IMR-90 (cell line): ENCODE measurements around the gene RNF2. TPM values are rescaled to one million over a fixed set of nuclear protein-coding genes. Genes with fewer than 3 reads are reported as not detected.

Experiments used
- ATAC-seq: fragments of 200-7000 bp; cut with Tn5 transposase; 2 replicates; pipeline ENCODE4 v1.9.1; 2020; ENCODE audit warnings: low read depth, mild to moderate bottlenecking, moderate library complexity
- BruUV-seq: library from RNA; stranded (reverse); fragments of 400-500 nt; replicated peaks from 2 replicates; lab custom pipeline; 2021; lab: Mats Ljungman, UMichigan
- CTCF ChIA-PET: fragments of 300-600 bp; formaldehyde crosslinking; extraction: SDS; loops from one replicate; lab custom pipeline; 2021; ENCODE audit warnings: antibody characterized with exemption; lab: Yijun Ruan, JAX
- POLR2A ChIA-PET: fragments of 300-600 bp; sonication (Branson Sonifier 250); formaldehyde crosslinking; loops from one replicate; lab custom pipeline; 2022; ENCODE audit warnings: antibody characterized with exemption; ENCODE audit not compliant: unreplicated experiment; lab: Charles Lee
- DNase-seq: peaks from one replicate; pipeline ENCODE4 v3.0.0; 2013
- H2AFZ ChIP-seq: replicated peaks from 2 replicates; pipeline ENCODE3; 2013; ENCODE audit warnings: low read length, mild to moderate bottlenecking; ENCODE audit not compliant: poor library complexity
- H2AK5ac ChIP-seq: 2 replicates; pipeline ENCODE4 v1.6.1; 2013; ENCODE audit warnings: low read depth, low read length, inconsistent platforms
- H2AK9ac ChIP-seq: replicated peaks from 2 replicates; pipeline ENCODE3; 2013; ENCODE audit warnings: mild to moderate bottlenecking, low read depth, low read length, moderate library complexity; ENCODE audit not compliant: poor library complexity
- H2BK120ac ChIP-seq: 2 replicates; pipeline ENCODE4 v1.6.1; 2013; ENCODE audit warnings: low read depth, low read length, inconsistent platforms
- H2BK15ac ChIP-seq: 3 replicates; pipeline ENCODE4 v1.6.1; 2013; ENCODE audit warnings: low read depth, low read length, inconsistent platforms
- H2BK20ac ChIP-seq: 2 replicates; pipeline ENCODE4 v1.6.1; 2013; ENCODE audit warnings: low read depth, mild to moderate bottlenecking, inconsistent platforms, low read length, moderate library complexity
- H2BK5ac ChIP-seq: 2 replicates; pipeline ENCODE4 v1.6.1; 2013; ENCODE audit warnings: mild to moderate bottlenecking, low read depth, low read length, inconsistent platforms; ENCODE audit not compliant: poor library complexity, severe bottlenecking
- H3K14ac ChIP-seq: replicated peaks from 2 replicates; pipeline ENCODE4 v1.6.1; 2013; ENCODE audit warnings: low read depth, low read length, inconsistent platforms
- H3K18ac ChIP-seq: 2 replicates; pipeline ENCODE4 v1.6.1; 2013; ENCODE audit warnings: low read depth, low read length, control low read depth
- H3K23ac ChIP-seq: 2 replicates; pipeline ENCODE4 v1.6.1; 2013; ENCODE audit warnings: low read depth, low read length, inconsistent platforms
- H3K27ac ChIP-seq: 2 replicates; pipeline ENCODE4 v1.5.1; 2013; ENCODE audit warnings: mild to moderate bottlenecking, control low read depth, low read length; ENCODE audit not compliant: insufficient read depth
- H3K27me3 ChIP-seq: 2 replicates; pipeline ENCODE4 v1.6.1; 2013; ENCODE audit warnings: low read length; ENCODE audit not compliant: control insufficient read depth, insufficient read depth
- H3K36me3 ChIP-seq: 2 replicates; pipeline ENCODE4 v1.6.1; 2013; ENCODE audit warnings: low read length, mixed read lengths; ENCODE audit not compliant: control insufficient read depth, insufficient read depth
- H3K4ac ChIP-seq: 2 replicates; pipeline ENCODE4 v1.6.1; 2013; ENCODE audit warnings: low read depth, low read length, inconsistent platforms
- H3K4me1 ChIP-seq: 2 replicates; pipeline ENCODE4 v1.6.1; 2013; ENCODE audit warnings: low read length, mixed read lengths; ENCODE audit not compliant: control insufficient read depth, insufficient read depth
- H3K4me2 ChIP-seq: 2 replicates; pipeline ENCODE4 v1.6.1; 2013; ENCODE audit warnings: low read depth, mild to moderate bottlenecking, control low read depth, low read length, moderate library complexity
- H3K4me3 ChIP-seq: 2 replicates; pipeline ENCODE4 v1.5.1; 2013; ENCODE audit warnings: low read depth, mild to moderate bottlenecking, control low read depth, low read length, moderate library complexity; ENCODE audit not compliant: insufficient read depth
- H3K56ac ChIP-seq: 2 replicates; pipeline ENCODE4 v1.6.1; 2013; ENCODE audit warnings: low read length, inconsistent platforms; ENCODE audit not compliant: insufficient read depth; ENCODE audit errors: extremely low read depth
- H3K79me1 ChIP-seq, 2 experiments: 2 replicates each; pipeline ENCODE4 v1.6.1; 2013; ENCODE audit warnings: low read length in 2 of 2, inconsistent platforms in 1 of 2, low read depth in 1 of 2
- H3K9ac ChIP-seq: 2 replicates; pipeline ENCODE4 v1.6.1; 2013; ENCODE audit warnings: low read depth, low read length, control low read depth
- H3K9me1 ChIP-seq: 2 replicates; pipeline ENCODE4 v1.6.1; 2013; ENCODE audit warnings: low read length, inconsistent platforms; ENCODE audit not compliant: insufficient read depth
- H3K9me3 ChIP-seq: 2 replicates; pipeline ENCODE4 v1.6.1; 2013; ENCODE audit warnings: low read length; ENCODE audit not compliant: control insufficient read depth, insufficient read depth
- H4K20me1 ChIP-seq: 2 replicates; pipeline ENCODE4 v1.6.1; 2013; ENCODE audit warnings: low read length, inconsistent platforms; ENCODE audit not compliant: insufficient read depth
- H4K5ac ChIP-seq: 2 replicates; pipeline ENCODE4 v1.6.1; 2013; ENCODE audit warnings: mild to moderate bottlenecking, low read depth, low read length, control low read depth
- H4K8ac ChIP-seq, 2 experiments: 2 replicates each; pipeline ENCODE4 v1.6.1; 2013; ENCODE audit warnings: low read depth in 2 of 2, low read length in 2 of 2, control low read depth in 1 of 2, inconsistent platforms in 1 of 2
- H4K91ac ChIP-seq: 2 replicates; pipeline ENCODE4 v1.6.1; 2013; ENCODE audit warnings: low read depth, low read length, inconsistent platforms; ENCODE audit not compliant: insufficient read depth
- BHLHE40 ChIP-seq: fragments of 150-350 bp; IDR thresholded peaks from 2 replicates; pipeline ENCODE4 v1.6.1; 2016; ENCODE audit warnings: mild to moderate bottlenecking, low read depth, low read length
- CEBPB ChIP-seq: IDR thresholded peaks from 2 replicates; pipeline ENCODE4 v1.6.1; 2012; ENCODE audit warnings: low read depth, low read length, improper control_type of control experiment
- MAFK ChIP-seq: IDR thresholded peaks from 2 replicates; pipeline ENCODE4 v1.6.1; 2012; ENCODE audit warnings: low read depth, low read length, improper control_type of control experiment
- MAZ ChIP-seq: IDR thresholded peaks from 2 replicates; pipeline ENCODE4 v1.6.1; 2012; ENCODE audit warnings: low read depth, mild to moderate bottlenecking, low read length, improper control_type of control experiment, moderate library complexity, borderline replicate concordance
- MXI1 ChIP-seq: IDR thresholded peaks from 2 replicates; pipeline ENCODE4 v1.6.1; 2012; ENCODE audit warnings: low read depth, mild to moderate bottlenecking, low read length, moderate library complexity, borderline replicate concordance
- NFE2L2 ChIP-seq: fragments of 150-350 bp; IDR thresholded peaks from 2 replicates; pipeline ENCODE4 v1.6.1; 2016; ENCODE audit warnings: low read depth, mild to moderate bottlenecking, low read length
- POLR2A ChIP-seq: IDR thresholded peaks from 2 replicates; pipeline ENCODE4 v1.6.1; 2012; ENCODE audit warnings: mild to moderate bottlenecking, low read depth, low read length
- RFX5 ChIP-seq: IDR thresholded peaks from 2 replicates; pipeline ENCODE4 v1.8.0; 2012; ENCODE audit warnings: low read depth, mild to moderate bottlenecking, low read length, moderate library complexity
- SMC3 ChIP-seq: fragments of 150-350 bp; IDR thresholded peaks from 2 replicates; pipeline ENCODE4 v1.6.1; 2016; ENCODE audit warnings: low read depth, mild to moderate bottlenecking, antibody characterized with exemption, low read length, moderate library complexity
- WGBS, 2 experiments: methylation state at CpG; one replicate each; pipeline versions ENCODE4 v1.1.5 to v1.1.7; 2013; ENCODE audit warnings: missing lambda C conversion rate in 2 of 2; ENCODE audit not compliant: insufficient read length in 1 of 2; ENCODE audit errors: extremely low coverage in 2 of 2; 5-methylcytosine and 5-hydroxymethylcytosine counted together
- dilution Hi-C: fragments of 300-500 bp; cut with HindIII; formaldehyde crosslinking; loops from one replicate; pipeline ENCODE4 v1.14.3; 2018; ENCODE audit warnings: low sequenced_read_pairs; ENCODE audit not compliant: unreplicated experiment
- in situ Hi-C: fragments of 300-500 bp; cut with MboI; formaldehyde crosslinking; loops from 3 replicates; pipeline ENCODE4 v1.14.3; 2019; ENCODE audit warnings: low sequenced_read_pairs, inconsistent platforms, mixed read lengths
- intact Hi-C: fragments of 100-400 bp; cut with micrococcal nuclease; formaldehyde crosslinking; loops from 2 replicates; pipeline ENCODE4 v1.10.0; 2022
- polyA plus RNA-seq, 3 experiments: library from polyadenylated mRNA; depleted of rRNA; stranded (reverse); fragments of >200 nt; gene quantifications; 2 replicates each; pipeline ENCODE4 v1.2.3, GENCODE V29; 2012; ENCODE audit warnings: low replicate concordance in 1 of 3
- total RNA-seq: library from RNA; depleted of rRNA; stranded (reverse); fragments of >200 nt; gene quantifications from 2 replicates; pipeline ENCODE4 v1.2.3, GENCODE V29; 2012
- TF ChIP-seq, protein P1 (sequence below): conservative IDR thresholded peaks from 2 replicates; pipeline ENCODE4 v1.5.1; 2012; ENCODE audit warnings: mild to moderate bottlenecking, low read depth, low read length, improper control_type of control experiment
- TF ChIP-seq, protein P2 (sequence below): fragments of 150-350 bp; IDR thresholded peaks from 2 replicates; pipeline ENCODE4 v1.6.1; 2016; ENCODE audit warnings: low read depth, mild to moderate bottlenecking, low read length, moderate library complexity, borderline replicate concordance

Gene RNF2
- total and polyA plus RNA-seq, 2 of the 4 experiments (the other 2 are of a cell fraction) = 22.6 to 48.8 TPM

DNA sequence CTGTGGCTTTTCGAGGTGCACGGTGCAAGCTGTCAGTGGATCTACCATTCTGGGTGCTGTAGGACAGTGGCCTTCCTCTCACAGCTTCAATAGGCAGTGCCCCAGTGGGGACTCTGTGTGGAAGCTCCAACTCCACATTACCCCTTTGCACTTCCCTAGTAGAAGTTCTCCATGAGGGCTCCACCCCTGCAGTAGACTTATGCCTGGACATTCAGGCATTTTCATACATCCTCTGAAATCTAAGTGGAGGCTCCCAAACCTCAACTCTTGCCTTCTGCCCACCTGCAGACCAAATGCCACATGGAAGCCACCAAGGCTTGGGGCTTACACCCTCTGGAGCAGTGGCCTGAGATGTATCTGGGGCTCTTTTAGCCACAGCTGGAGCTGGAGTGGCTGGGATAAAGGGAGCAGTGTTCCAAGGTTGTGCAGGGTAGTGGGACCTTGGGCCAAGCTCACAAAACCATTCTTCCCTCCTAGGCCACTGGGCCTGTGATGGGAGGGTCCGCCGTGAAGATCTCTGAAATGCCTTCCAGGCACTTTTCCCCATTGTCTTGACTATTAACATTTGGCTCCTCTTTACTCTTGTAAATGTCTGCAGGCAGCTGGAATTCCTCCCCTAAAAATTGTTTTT, 18.0 kb upstream of the RNF2 start:
- ATAC-seq (no peak), DNase-seq (no peak)
- no peak overlapping the region for H4K5ac ChIP-seq
- H3K27ac ChIP-seq = no peak overlapping the region
- H3K4ac ChIP-seq = no peak overlapping the region
- no peak overlapping the region for H3K23ac ChIP-seq
- H2BK15ac ChIP-seq = no peak overlapping the region
- H2AFZ ChIP-seq = no peak overlapping the region
- H4K20me1 ChIP-seq = no peaks in the 10 kb centered on the region
- H4K91ac ChIP-seq = no peak overlapping the region
- H3K79me1 ChIP-seq = no peaks in the 10 kb centered on the region
- peaks cover 2% of the 10 kb centered on the region; the same call in 1 of the 2 replicates for H3K27me3 ChIP-seq
- TF ChIP-seq SMC3 (no peak), NFE2L2 (no peak), MXI1 (no peak), MAFK (no peak), CEBPB (no peak), BHLHE40 (no peak), RFX5 (no peak), MAZ (no peak), POLR2A (no peak)
- TF ChIP-seq, protein P1, sequence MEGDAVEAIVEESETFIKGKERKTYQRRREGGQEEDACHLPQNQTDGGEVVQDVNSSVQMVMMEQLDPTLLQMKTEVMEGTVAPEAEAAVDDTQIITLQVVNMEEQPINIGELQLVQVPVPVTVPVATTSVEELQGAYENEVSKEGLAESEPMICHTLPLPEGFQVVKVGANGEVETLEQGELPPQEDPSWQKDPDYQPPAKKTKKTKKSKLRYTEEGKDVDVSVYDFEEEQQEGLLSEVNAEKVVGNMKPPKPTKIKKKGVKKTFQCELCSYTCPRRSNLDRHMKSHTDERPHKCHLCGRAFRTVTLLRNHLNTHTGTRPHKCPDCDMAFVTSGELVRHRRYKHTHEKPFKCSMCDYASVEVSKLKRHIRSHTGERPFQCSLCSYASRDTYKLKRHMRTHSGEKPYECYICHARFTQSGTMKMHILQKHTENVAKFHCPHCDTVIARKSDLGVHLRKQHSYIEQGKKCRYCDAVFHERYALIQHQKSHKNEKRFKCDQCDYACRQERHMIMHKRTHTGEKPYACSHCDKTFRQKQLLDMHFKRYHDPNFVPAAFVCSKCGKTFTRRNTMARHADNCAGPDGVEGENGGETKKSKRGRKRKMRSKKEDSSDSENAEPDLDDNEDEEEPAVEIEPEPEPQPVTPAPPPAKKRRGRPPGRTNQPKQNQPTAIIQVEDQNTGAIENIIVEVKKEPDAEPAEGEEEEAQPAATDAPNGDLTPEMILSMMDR = no peak
- TF ChIP-seq, protein P2, sequence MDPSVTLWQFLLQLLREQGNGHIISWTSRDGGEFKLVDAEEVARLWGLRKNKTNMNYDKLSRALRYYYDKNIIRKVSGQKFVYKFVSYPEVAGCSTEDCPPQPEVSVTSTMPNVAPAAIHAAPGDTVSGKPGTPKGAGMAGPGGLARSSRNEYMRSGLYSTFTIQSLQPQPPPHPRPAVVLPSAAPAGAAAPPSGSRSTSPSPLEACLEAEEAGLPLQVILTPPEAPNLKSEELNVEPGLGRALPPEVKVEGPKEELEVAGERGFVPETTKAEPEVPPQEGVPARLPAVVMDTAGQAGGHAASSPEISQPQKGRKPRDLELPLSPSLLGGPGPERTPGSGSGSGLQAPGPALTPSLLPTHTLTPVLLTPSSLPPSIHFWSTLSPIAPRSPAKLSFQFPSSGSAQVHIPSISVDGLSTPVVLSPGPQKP = no peak
- ChIA-PET CTCF (no interaction called here), POLR2A (no interaction called here)
- H2BK5ac ChIP-seq = no peak overlapping the region
- dilution Hi-C loops (no loop called here), in situ Hi-C loops (no loop called here), intact Hi-C loops (no loop called here)
- H3K18ac ChIP-seq = no peak overlapping the region
- no peak overlapping the region for H2BK120ac ChIP-seq
- H3K9me3 ChIP-seq = peaks cover 10% of the 10 kb centered on the region
- no peak overlapping the region for H3K56ac ChIP-seq
- no peaks in the 10 kb centered on the region for H3K9me1 ChIP-seq
- H2BK20ac ChIP-seq = no peak overlapping the region
- no peak overlapping the region for H2AK5ac ChIP-seq
- no peaks in the 10 kb centered on the region for H3K36me3 ChIP-seq
- no peak overlapping the region for H3K9ac ChIP-seq
- H3K4me1 ChIP-seq = no peaks in the 10 kb centered on the region
- H3K4me3 ChIP-seq = no peak overlapping the region
- BruUV-seq = no TSS peak
- WGBS, 2 experiments = 80% methylated on average over 1 of the region's 4 CpGs; no CpG with 5 or more reads in 1 of the 2 experiments
- H4K8ac ChIP-seq = no peak overlapping the region
- no peak overlapping the region for H3K4me2 ChIP-seq
- H2AK9ac ChIP-seq = no peak overlapping the region
- H3K14ac ChIP-seq = no peak overlapping the region
